ENCODE results near the gene FOXK1.

FOXK1 gene

GRCh38 chr7:4809091-4809591, 127.0 kb downstream of the FOXK1 start:
- H3K4me3 ChIP-seq (ENCODE audit: low read depth, low read length), result no peak overlapping the region
- TF ChIP-seq CTCF (IDR thresholded peaks at IDR 0.05; ENCODE audit: low read depth, low read length, missing control alignments), result no peak
- DNase-seq (ENCODE audit: low read depth), result no peak

GRCh38 chr7:4809666-4810065, 127.6 kb downstream of the FOXK1 start:
- TF ChIP-seq CTCF (IDR thresholded peaks at IDR 0.05; ENCODE audit: low read depth, low read length, missing control alignments), result no peak
- no peak overlapping the region for H3K4me3 ChIP-seq (ENCODE audit: low read depth, low read length)
- no peak for DNase-seq (ENCODE audit: low read depth)

DNA sequence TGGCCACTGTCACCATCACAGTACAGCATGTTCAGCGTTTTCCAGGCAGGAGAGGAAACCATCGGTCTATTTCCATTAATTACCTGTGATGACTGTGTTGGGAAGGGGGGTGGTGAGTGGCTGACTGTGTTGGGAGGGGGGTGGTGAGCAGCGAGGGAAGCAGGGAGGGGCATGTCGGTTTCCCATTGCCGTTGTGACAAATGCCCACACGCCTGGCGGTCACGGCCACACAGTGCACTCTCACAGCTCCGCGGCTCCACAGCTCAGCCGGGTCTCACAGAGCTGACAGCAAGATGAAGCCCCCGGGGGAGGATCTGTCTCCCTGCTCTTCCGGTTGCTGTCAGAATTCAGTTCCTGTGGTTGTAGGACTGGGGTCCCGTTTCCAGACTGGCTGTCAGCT, 132.3 kb downstream of the FOXK1 start:
- no peak for TF ChIP-seq CTCF (IDR thresholded peaks at IDR 0.05; ENCODE audit: low read depth, low read length, missing control alignments)
- DNase-seq (ENCODE audit: low read depth), result no peak
- no peak overlapping the region for H3K4me3 ChIP-seq (ENCODE audit: low read depth, low read length)

- DNase-seq (ENCODE audit: low read depth), result no peak
- TF ChIP-seq CTCF (IDR thresholded peaks at IDR 0.05; ENCODE audit: low read depth, low read length, missing control alignments), result no peak
- H3K4me3 ChIP-seq (ENCODE audit: low read depth, low read length), result no peak overlapping the region
Observed at GRCh38 chr7:4815121-4815520, 133.0 kb downstream of the FOXK1 start.

DNA sequence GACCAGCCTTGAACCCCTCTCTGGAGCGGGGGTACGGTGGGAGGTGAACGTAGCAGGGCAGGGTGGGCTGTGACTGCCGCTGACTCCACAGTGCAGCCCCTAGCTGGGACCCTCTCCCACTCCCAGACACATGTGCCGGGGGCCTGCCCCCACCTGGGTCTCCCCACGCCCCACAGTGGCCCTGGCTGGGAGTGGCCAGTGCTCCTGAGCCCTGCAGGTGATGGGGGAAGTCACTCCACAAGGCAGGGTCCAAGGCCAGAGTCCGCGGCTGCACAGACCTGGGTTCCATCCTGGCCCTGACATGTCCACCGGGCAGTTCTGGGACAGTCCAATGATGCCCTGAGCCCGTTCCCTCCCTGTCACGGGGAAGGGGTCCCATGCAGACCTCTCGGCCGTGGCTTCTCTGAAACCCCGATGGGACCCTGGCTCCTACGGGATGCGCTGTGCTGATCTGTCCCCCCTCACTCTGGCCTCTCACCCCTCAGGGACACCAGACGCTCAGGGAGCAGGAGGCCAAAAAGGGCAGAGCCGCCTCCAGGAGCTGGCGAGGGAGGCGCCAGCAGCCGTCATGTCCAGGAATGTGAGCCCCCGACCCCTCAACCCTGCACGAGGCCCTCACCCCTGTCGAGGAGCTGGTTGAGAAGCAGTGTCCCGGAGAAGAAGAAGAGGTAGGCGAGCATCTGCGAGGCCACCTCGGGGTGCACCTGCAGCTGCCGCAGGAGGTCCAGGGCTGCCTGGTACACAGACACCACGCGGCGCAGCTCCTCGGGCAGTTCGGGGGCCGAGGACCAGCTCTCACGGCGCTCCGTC, 133.7 kb downstream of the FOXK1 start:
- no peak overlapping the region for H3K4me3 ChIP-seq (ENCODE audit: low read depth, low read length)
- no peak for TF ChIP-seq CTCF (IDR thresholded peaks at IDR 0.05; ENCODE audit: low read depth, low read length, missing control alignments)
- DNase-seq (ENCODE audit: low read depth), result no peak

DNA sequence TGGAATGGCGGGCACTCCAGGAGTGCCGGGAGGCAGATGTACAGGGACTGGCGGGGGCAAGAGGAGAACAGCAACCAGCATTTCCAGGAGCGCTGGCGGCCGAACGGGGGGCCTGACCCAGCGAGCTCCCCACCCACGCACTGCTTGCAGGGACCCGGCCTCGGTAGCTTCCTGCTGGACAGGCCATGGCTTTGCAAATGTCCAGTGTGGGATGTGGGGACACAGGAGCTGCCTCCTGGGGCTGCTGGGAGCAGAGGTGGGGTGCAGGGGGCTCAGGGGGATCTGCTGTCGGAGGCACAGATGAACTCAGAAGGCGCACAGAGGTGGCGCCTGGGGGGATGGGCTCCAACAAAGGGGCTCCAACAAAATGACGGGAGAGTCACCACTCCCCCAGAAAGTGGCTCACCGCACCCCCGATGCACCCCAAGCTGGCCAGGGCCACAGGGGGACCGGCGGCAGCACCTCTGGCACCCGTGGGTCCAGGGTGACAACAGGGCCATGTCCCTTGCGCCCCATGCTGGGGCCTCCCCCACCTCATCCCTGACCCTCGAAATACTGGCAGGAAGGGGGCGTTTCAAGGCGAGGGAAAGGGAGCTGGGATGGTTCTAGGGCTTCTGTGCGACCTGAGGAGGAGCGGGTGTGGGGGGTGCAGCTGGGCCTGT, 134.5 kb downstream of the FOXK1 start:
- TF ChIP-seq CTCF (IDR thresholded peaks at IDR 0.05; ENCODE audit: low read depth, low read length, missing control alignments), result no peak
- H3K4me3 ChIP-seq (ENCODE audit: low read depth, low read length), result no peak overlapping the region
- no peak for DNase-seq (ENCODE audit: low read depth)
